GM23338 (cell line): ENCODE measurements around the gene CST3. TPM values are rescaled to one million over a fixed set of nuclear protein-coding genes. Genes with fewer than 3 reads are reported as not detected.
"Not testable (repeated sequence)": the region's sequence is repeated elsewhere in the genome, so short reads cannot be mapped to it uniquely, and the experiment has no call there.

Experiments
- ATAC-seq: fragments of 200-7000 bp; cut with Tn5 transposase; 3 replicates; pipeline ENCODE4 v1.9.1; 2020
- DNase-seq: peaks from one replicate; pipeline ENCODE4 v3.0.0-alpha.2; 2015; ENCODE audit warnings: low spot score
- H2AFZ ChIP-seq: fragments of 200-600 bp; sonication (generic); 2 replicates; pipeline ENCODE4 v1.8.0; 2016; ENCODE audit warnings: antibody characterized with exemption, mild to moderate bottlenecking, moderate library complexity
- H3F3A ChIP-seq: fragments of 200-600 bp; sonication (generic); replicated peaks from 2 replicates; pipeline ENCODE4 v1.8.0; 2017; ENCODE audit warnings: antibody characterized with exemption, mixed run types, low read depth
- H3K27ac ChIP-seq: fragments of 200-600 bp; sonication (generic); 2 replicates; pipeline ENCODE4 v1.6.1; 2016; ENCODE audit warnings: low read depth
- H3K27me3 ChIP-seq: fragments of 200-600 bp; sonication (generic); 2 replicates; pipeline ENCODE4 v1.8.0; 2016; ENCODE audit warnings: mild to moderate bottlenecking, mixed run types, moderate library complexity; ENCODE audit not compliant: insufficient read depth
- H3K36me3 ChIP-seq: fragments of 200-600 bp; sonication (generic); 2 replicates; pipeline ENCODE4 v1.8.0; 2016; ENCODE audit warnings: mild to moderate bottlenecking; ENCODE audit not compliant: insufficient read depth
- H3K4me1 ChIP-seq: fragments of 200-600 bp; sonication (generic); 2 replicates; pipeline ENCODE4 v1.8.0; 2016; ENCODE audit warnings: mild to moderate bottlenecking, moderate library complexity; ENCODE audit not compliant: insufficient read depth
- H3K4me2 ChIP-seq: fragments of 200-600 bp; sonication (generic); 2 replicates; pipeline ENCODE4 v1.7.1; 2017; ENCODE audit warnings: mixed run types
- H3K4me3 ChIP-seq: fragments of 200-600 bp; sonication (generic); 2 replicates; pipeline ENCODE4 v1.6.1; 2016; ENCODE audit warnings: mixed run types
- H3K79me2 ChIP-seq: fragments of 200-600 bp; sonication (generic); replicated peaks from 2 replicates; pipeline ENCODE4 v1.8.0; 2017; ENCODE audit warnings: mild to moderate bottlenecking; ENCODE audit not compliant: insufficient read depth
- H3K9me2 ChIP-seq: fragments of 200-600 bp; sonication (generic); 2 replicates; pipeline ENCODE4 v1.8.0; 2017; ENCODE audit not compliant: insufficient read depth
- H4K20me1 ChIP-seq: fragments of 200-600 bp; sonication (generic); replicated peaks from 2 replicates; pipeline ENCODE4 v1.8.0; 2017; ENCODE audit warnings: mild to moderate bottlenecking; ENCODE audit not compliant: insufficient read depth
- H3K27ac Mint-ChIP-seq: 2 replicates; pipeline ENCODE4 v1.8.0; 2020; ENCODE audit warnings: inconsistent platforms, mild to moderate bottlenecking, moderate library complexity, mixed read lengths
- H3K27me3 Mint-ChIP-seq: 3 replicates; pipeline ENCODE4 v1.8.0; 2022; ENCODE audit warnings: low read depth, mild to moderate bottlenecking, moderate library complexity, mixed read lengths, inconsistent platforms; ENCODE audit not compliant: insufficient read depth, poor library complexity
- H3K36me3 Mint-ChIP-seq: 3 replicates; pipeline ENCODE4 v1.8.0; 2021; ENCODE audit warnings: low read depth, mild to moderate bottlenecking, inconsistent platforms, moderate library complexity, mixed read lengths
- H3K4me1 Mint-ChIP-seq: 3 replicates; pipeline ENCODE4 v1.8.0; 2020; ENCODE audit warnings: mild to moderate bottlenecking, inconsistent platforms, mixed read lengths
- H3K4me3 Mint-ChIP-seq: 3 replicates; pipeline ENCODE4 v1.8.0; 2021; ENCODE audit warnings: moderate library complexity, mild to moderate bottlenecking, inconsistent platforms, mixed read lengths
- H3K9me3 Mint-ChIP-seq: 3 replicates; pipeline ENCODE4 v1.8.0; 2020; ENCODE audit warnings: moderate library complexity, mild to moderate bottlenecking, inconsistent platforms, mixed read lengths
- CREB1 ChIP-seq: fragments of 250-450 bp; sonication (Bioruptor Pico); IDR thresholded peaks from 2 replicates; pipeline ENCODE4 v1.5.0; 2020; ENCODE audit warnings: low read depth, mild to moderate bottlenecking, moderate library complexity
- ETS1 ChIP-seq: IDR thresholded peaks from 2 replicates; pipeline ENCODE4 v1.6.1; 2016; ENCODE audit warnings: antibody characterized with exemption
- EZH2 ChIP-seq: fragments of 200-600 bp; sonication (generic); IDR thresholded peaks from one replicate; pipeline ENCODE4 v1.8.0; 2017; ENCODE audit warnings: antibody characterized with exemption, mild to moderate bottlenecking, low read depth; ENCODE audit not compliant: unreplicated experiment
- EZH2phosphoT487 ChIP-seq: fragments of 200-600 bp; sonication (generic); IDR thresholded peaks from one replicate; pipeline ENCODE4 v1.8.1; 2018; ENCODE audit warnings: antibody characterized with exemption; ENCODE audit not compliant: unreplicated experiment
- POLR2AphosphoS5 ChIP-seq: IDR thresholded peaks from 2 replicates; pipeline ENCODE4 v1.6.1; 2016; ENCODE audit warnings: antibody characterized with exemption, low read depth
- ZNF114 ChIP-seq: fragments of 250-450 bp; sonication (Bioruptor Pico); IDR thresholded peaks from 2 replicates; pipeline ENCODE4 v1.5.0; 2020; ENCODE audit warnings: mild to moderate bottlenecking, moderate library complexity
- long read RNA-seq: library from polyadenylated mRNA; unstranded; transcript quantifications from one replicate; pipeline ENCODE4 v2.0.0, GENCODE V29; 2020; ENCODE audit not compliant: unreplicated experiment
- polyA plus RNA-seq: library from polyadenylated mRNA; unstranded; fragments of >200 nt; fragmentation: Nextera tagmentation; extraction: Ambion mirVana; gene quantifications from 2 replicates; pipeline ENCODE4 v1.2.1, GENCODE V29; 2016
- total RNA-seq: library from RNA; depleted of rRNA; stranded (reverse); fragments of >200 nt; shearing (Covaris generic); gene quantifications from 2 replicates; pipeline ENCODE4 v1.2.3, GENCODE V29; 2014; rRNA removed

The CST3 gene, protein sequence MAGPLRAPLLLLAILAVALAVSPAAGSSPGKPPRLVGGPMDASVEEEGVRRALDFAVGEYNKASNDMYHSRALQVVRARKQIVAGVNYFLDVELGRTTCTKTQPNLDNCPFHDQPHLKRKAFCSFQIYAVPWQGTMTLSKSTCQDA
- total RNA-seq (51.8 and 70.7 TPM in 2 replicates), polyA plus RNA-seq (71.5 and 72.9 TPM in 2 replicates)
- long read RNA-seq, transcript CST3-201 (3 exons, 873 nt), result major isoform, 21 of 21 reads
- long read RNA-seq, partial matches to known transcripts, result 0 of 21 reads
- long read RNA-seq, other reads (novel, unspliced or antisense), result 0 of 21 reads

GRCh38 chr20:23637282-23638221 lies at the start of gene CST3:
CST3 (minus strand) TSS chr20:23637955; CDS start chr20:23637862, 93 bp downstream.
- H3K9me2 ChIP-seq, result peaks cover 3% of the 10 kb centered on the region; the same call in 1 of the 2 replicates
- no peaks in the 10 kb centered on the region for H3K79me2 ChIP-seq
- TF ChIP-seq POLR2AphosphoS5 (no peak), ZNF114 (CRISPR knock-in tag) (no peak), CREB1 (CRISPR knock-in tag) (peak; percentile 48; the same call in 1 of the 2 replicates), EZH2 (no peak), EZH2phosphoT487 (no peak)
- H3K4me3 ChIP-seq, result peak within 1 kb of the TSS; percentile 84
- peaks cover 24% of the 10 kb centered on the region for H3K27me3 Mint-ChIP-seq
- peaks cover 22% of the 10 kb centered on the region for H3K4me1 Mint-ChIP-seq
- H4K20me1 ChIP-seq, result no peaks in the 10 kb centered on the region
- peaks cover 12% of the 10 kb centered on the region for H3K27me3 ChIP-seq
- ATAC-seq (peak; percentile 73), DNase-seq (peak; percentile 82)
- H3K4me1 ChIP-seq, result peaks cover 6% of the 10 kb centered on the region; the same call in 1 of the 2 replicates
- H3K4me3 Mint-ChIP-seq, result peak within 1 kb of the TSS; percentile 80
- peak within 1 kb of the TSS; percentile 92 for H3K4me2 ChIP-seq
- no peaks in the 10 kb centered on the region for H3K36me3 ChIP-seq
- no peaks in the 10 kb centered on the region; the same call in 2 of the 3 replicates for H3K36me3 Mint-ChIP-seq
- no peaks in the 10 kb centered on the region for H3F3A ChIP-seq
- H3K27ac ChIP-seq, result no peak within 1 kb of the TSS
- no peak within 1 kb of the TSS for H3K27ac Mint-ChIP-seq
- H3K9me3 Mint-ChIP-seq, result peaks cover 5% of the 10 kb centered on the region; the same call in 1 of the 3 replicates
- peak within 1 kb of the TSS; percentile 94 for H2AFZ ChIP-seq

GRCh38 chr20:23686046-23686750 lies 48.4 kb upstream of the CST3 start:
- Histone ChIP-seq H3K4me2 (no peak overlapping the region), H3K9me2 (no peaks in the 10 kb centered on the region), H2AFZ (no peak overlapping the region), H3K4me3 (no peak overlapping the region), H3K4me1 (no peaks in the 10 kb centered on the region), H3K36me3 (no peaks in the 10 kb centered on the region), H3K79me2 (no peaks in the 10 kb centered on the region), H3K27ac (no peak overlapping the region), H4K20me1 (no peaks in the 10 kb centered on the region), H3K27me3 (no peaks in the 10 kb centered on the region), H3F3A (no peaks in the 10 kb centered on the region)
- H3K4me3 Mint-ChIP-seq, result no peak overlapping the region
- H3K9me3 Mint-ChIP-seq, result no peaks in the 10 kb centered on the region
- no peak for ATAC-seq
- H3K27me3 Mint-ChIP-seq, result peaks cover 10% of the 10 kb centered on the region
- H3K36me3 Mint-ChIP-seq, result no peaks in the 10 kb centered on the region
- H3K4me1 Mint-ChIP-seq, result no peaks in the 10 kb centered on the region; the same call in 2 of the 3 replicates
- H3K27ac Mint-ChIP-seq, result no peak overlapping the region
- TF ChIP-seq ZNF114 (CRISPR knock-in tag) (no peak), ETS1 (no peak)
- no peak for DNase-seq

GRCh38 chr20:23685529-23685896 lies 47.8 kb upstream of the CST3 start:
- not testable (repeated sequence) for H3K27ac Mint-ChIP-seq, H2AFZ ChIP-seq, ATAC-seq, H3K27me3 Mint-ChIP-seq, H4K20me1 ChIP-seq, H3K27me3 ChIP-seq, H3K4me1 ChIP-seq, DNase-seq, H3F3A ChIP-seq, H3K27ac ChIP-seq, H3K9me2 ChIP-seq, H3K36me3 Mint-ChIP-seq, H3K36me3 ChIP-seq, H3K79me2 ChIP-seq, H3K4me3 ChIP-seq, H3K4me2 ChIP-seq, H3K9me3 Mint-ChIP-seq, H3K4me3 Mint-ChIP-seq, H3K4me1 Mint-ChIP-seq
